C4-2B (cell line): Measurements from ENCODE around the gene ZFYVE28.
"Not testable (repeated sequence)": the region's sequence is repeated elsewhere in the genome, so short reads cannot be mapped to it uniquely, and the experiment has no call there.

Experiments used
- CTCF ChIP-seq: fragments of 450-650 bp; conservative IDR thresholded peaks from 2 replicates; pipeline ENCODE4 v1.5.1; 2017; ENCODE audit warnings: mild to moderate bottlenecking
- ZFX ChIP-seq: fragments of 450-650 bp; IDR thresholded peaks from 2 replicates; pipeline ENCODE4 v1.6.1; 2017

- TF ChIP-seq ZFX, CTCF: not testable (repeated sequence)
Observed at GRCh38 chr4:2383220-2383631, 35.2 kb downstream of the ZFYVE28 start.
